NCI-H2196 (cell line): ENCODE measurements around the gene VEGFD.
"Not testable (repeated sequence)": the region's sequence is repeated elsewhere in the genome, so short reads cannot be mapped to it uniquely, and the experiment has no call there.

ENCODE experiments used
- DNase-seq: peaks from one replicate; lab custom pipeline; 2025; ENCODE audit not compliant: unreplicated experiment; lab: John Stamatoyannopoulos, UW

Gene VEGFD

DNA sequence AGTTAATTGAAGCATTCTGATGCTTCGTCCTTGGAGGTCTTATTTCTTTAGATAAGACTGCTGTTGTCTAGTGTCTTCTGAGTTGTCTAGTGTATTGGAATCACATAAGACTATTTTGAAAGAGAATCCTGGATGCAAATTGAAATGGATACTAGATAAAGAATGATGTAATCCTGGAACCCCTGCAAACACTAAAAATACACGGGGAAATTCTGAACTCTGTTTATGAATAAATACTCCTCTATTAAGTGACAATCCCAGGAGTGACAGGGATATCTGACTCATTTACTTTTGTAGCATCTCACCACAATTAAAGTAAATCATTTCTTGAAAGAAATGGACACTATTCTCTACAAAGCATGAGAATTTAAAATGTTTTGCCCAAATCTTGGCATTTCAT lies 69.7 kb downstream of the VEGFD start:
- no peak for DNase-seq

DNA sequence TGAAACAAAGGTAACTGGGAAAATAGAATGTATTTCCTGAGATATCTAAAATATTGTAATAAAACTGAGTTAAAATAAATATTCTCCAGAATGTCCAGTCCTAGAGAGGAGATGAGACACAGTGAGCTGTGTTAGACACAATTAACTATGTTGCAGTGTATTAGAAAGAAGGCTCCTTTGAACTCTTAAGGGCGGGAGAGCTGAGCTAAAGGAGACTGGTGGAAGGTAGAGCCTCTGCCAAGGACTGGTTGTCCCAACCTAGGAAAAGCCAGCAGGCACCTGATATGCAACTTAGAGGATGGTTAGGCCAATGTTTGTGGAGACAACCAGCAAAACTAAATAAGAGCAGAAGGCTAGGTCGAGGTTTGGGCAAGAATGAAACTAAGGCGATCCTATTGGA lies 73.1 kb downstream of the VEGFD start:
- DNase-seq: no peak

DNA sequence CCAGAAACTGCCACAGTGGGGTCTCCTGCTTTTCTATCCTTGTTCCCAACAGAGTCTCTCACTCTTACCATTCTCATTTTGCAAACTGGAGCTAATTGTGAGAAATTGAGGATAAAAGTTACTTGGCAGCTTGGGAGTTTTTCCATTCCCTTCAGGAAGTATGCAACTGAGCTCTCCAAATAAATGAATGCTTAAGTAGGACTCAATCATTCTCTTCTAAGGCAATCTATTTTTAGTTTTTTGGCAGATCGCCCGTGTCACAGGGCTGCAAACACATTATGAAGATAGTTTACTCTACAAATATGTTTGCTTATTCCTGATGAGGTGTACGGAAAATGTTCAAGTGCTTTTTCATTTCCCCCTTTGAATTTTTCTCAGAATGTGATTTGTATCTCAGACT lies 74.1 kb downstream of the VEGFD start:
- peak; percentile 65 for DNase-seq

DNA sequence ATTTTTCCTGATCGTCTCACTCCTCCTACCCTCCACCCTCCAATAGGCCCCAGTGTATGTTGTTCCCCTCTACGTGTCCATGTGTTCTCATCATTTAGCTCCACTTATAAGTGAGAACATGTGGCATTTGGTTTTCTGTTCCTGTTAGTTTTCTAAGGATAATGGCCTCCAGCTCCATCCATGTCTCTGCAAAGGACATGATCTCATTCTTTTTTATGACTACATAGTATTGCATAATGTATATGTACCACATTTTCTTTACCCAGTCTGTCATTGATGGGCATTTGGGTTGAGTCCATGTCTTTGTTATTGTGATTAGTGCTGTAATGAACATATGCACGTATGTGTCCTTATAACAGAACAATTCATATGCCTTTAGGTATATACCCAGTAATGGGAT lies 78.3 kb downstream of the VEGFD start:
- DNase-seq: not testable (repeated sequence)

DNA sequence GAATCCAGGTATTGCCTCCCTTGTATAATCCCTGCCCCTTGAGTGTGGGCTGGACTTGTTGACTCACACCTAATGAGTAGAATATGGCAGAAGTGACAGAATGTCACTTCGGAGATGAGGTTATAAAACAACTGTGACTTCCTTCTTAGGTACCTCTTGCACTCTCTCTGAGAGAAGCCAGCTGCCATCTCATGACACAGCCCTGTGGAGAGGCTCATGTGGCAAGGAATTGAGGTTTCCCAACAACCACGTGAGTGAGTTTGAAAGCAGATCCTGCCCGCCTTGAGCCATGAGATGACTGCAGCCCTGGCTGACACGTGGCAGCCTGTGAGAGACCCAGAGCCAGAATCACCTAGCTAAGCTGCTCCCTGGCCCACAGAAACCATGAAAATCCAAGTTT lies 82.3 kb downstream of the VEGFD start:
- DNase-seq: no peak

DNA sequence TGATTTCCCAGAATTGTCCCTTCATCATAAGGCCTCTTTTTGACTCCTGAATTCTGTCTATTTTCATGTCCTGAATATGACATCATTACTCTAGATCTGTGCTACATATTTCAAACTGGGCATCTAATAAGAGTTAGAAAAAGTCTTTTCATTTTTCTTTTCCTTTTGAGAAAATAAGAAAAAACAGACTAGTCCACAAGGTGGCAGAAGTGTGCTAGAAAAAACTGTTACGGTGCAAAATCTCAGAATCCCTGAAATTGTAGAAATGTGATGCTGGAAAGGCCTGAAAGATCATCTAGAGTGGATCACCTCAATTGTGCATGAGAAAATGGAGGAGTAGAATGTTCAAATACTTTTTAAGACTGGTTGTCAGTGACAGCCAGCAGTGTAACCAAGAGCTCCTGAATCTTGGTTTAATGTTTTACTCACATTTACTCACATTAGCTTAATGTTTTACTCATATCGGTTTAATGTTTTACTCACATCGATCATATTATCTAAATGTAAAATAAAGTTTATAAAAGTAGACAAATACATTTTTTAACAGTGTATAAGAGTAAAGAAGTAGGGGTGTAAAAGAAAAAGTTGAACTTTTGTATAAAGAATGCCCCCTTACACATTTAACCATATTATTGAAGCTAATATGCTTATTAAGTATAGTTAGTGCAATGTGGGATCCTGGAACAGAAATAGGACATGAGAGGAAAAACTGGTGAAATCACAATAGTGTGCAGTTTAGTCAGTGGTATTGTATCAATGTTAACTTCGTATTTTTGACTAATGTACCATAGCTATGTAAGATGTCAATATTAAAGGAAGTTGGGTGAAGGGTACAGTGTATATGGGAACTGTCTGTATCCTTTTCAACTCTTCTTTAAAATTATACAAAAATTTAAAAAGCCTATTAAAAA lies 84.0 kb downstream of the VEGFD start:
- peak; percentile 9 for DNase-seq

DNA sequence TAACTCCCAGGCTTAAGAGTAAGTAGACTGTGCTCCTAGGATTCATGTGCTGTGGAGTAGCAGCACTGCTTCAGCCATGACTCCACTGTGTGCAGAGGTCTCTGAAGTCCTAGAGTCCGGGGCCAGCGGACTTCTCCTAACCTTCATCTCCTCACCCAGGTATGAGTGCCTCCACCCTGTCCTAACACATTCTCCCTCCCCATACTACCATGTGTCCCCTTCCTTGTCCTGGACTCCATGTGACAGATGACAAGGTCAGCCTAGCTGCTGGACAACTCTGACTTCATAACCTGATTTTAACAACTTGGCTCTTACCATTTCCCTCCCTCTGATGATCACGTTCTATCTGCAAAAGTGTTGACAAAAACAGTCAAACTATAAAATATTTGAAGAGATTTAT lies 85.4 kb downstream of the VEGFD start:
- no peak for DNase-seq

DNA sequence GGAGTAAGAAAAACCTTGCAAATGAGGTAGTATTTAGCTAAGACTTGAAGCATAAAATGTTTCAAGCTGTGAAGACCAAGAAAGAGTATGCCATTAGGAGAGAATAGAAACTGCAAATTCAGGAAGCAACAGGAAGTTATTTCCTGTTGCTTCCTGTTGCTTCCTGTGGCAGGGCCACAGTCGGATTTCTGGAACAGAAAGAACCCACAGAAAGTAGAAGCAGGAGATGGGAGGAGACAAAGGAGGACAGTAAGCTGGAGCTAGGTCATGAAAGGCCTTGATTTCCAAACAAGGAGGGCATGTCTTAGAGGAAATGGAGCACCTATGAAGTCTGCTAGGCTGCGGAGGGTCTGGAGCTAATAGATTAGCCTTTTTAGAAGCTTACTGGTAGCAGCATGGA lies 86.0 kb downstream of the VEGFD start:
- no peak for DNase-seq
